GM12874 (cell line): ENCODE results near the gene ANTXRL.

Source experiments
- CTCF ChIP-seq: IDR thresholded peaks from 2 replicates; pipeline ENCODE4 v1.5.1; 2011; ENCODE audit warnings: low read depth, mild to moderate bottlenecking, control low read depth, low read length, moderate library complexity; ENCODE audit not compliant: insufficient read depth

The ANTXRL gene

GRCh38 chr10:46273506-46274477 is 13.0 kb upstream of the ANTXRL start:
- no peak for TF ChIP-seq CTCF

- TF ChIP-seq CTCF = no peak
These were observed 9.0 kb upstream of the ANTXRL start for GRCh38 chr10:46277840-46278239.

- TF ChIP-seq CTCF = no peak
These were observed 3.8 kb upstream of the ANTXRL start for GRCh38 chr10:46282842-46283574.

GRCh38 chr10:46283580-46284285 is 3.1 kb upstream of the ANTXRL start:
- TF ChIP-seq CTCF = no peak

GRCh38 chr10:46284286-46285229 is 2.2 kb upstream of the ANTXRL start:
- TF ChIP-seq CTCF = no peak

GRCh38 chr10:46285300-46285699 is 1.5 kb upstream of the ANTXRL start:
- no peak for TF ChIP-seq CTCF
